HG02763 (cell line): ENCODE data around the gene PRPS2.

Experiments
- ATAC-seq: cut with Tn5 transposase; IDR thresholded peaks from one replicate; pipeline ENCODE4 v1.9.1; 2021; ENCODE audit warnings: mild to moderate bottlenecking, moderate library complexity; ENCODE audit not compliant: unreplicated experiment

The PRPS2 gene

DNA sequence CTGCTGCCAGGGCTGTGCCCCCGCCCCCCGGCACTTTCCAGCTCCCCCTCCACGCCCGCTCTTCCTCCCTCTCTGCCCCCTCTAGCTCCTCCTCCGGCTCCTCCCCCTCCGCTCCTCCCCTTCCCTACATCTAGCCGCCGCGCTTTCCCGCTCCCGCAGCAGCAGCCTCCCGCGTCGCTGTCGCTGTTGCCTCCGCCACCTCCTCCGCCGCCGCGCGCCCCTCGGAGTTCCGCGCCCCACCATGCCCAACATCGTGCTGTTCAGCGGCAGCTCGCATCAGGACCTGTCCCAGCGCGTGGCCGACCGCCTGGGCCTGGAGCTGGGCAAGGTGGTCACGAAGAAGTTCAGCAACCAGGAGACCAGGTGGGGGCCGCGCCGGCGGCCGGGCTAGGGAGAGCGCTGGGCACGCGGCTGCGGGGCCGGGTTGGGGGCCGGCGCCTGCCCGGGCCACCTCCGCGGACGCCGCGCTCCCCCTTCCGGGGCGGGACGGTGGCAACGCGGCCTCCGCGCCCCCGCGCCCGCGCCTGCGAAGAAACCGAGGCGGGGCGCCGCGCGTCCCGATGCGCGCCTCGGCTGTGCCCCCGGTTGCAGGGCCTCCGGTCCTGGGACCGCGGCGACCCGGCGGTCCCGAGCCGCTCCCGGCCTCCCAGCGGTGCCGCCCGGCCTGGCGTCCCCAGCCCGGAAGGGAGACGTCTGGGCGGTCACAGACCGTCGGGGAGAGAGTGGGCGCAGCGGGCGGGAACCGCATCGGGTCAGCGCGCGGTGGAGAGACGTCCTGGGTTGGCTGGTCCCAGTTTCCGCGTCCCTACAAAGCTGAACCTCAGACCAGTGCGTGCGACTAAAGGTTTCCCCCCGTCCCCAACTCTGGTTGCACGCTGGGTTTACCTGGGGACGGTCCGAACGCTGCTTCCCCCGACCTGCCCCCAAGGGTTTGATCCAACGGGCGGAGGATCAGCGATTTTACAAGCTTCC is at the start of gene PRPS2:
PRPS2 (plus strand) TSS at position 156 of the 972 bp plus-strand sequence; CDS start at position 242, 86 bp downstream.
- ATAC-seq, result peak; percentile 72

- ATAC-seq, result no peak
Measured at GRCh38 chrX:12741416-12741815, 49.8 kb upstream of the PRPS2 start.

DNA sequence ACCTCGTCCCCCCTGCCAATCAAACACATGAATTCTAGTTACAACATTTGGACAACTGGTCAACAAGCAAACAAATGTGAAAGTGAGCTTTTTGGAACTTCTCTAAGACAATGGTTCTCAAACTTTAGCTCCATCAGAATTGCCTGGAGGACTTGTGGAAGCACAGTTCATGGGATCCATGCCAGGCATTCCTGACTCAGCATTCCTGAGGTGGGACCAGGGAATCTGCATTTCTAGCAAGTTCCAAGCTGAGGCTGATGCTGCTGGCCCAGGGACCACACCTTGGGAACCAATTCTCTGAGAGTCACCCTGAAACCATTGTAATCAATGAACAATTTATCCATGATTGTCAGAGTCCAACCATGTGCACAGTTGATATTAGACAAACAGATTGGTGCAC is 43.8 kb upstream of the PRPS2 start:
- no peak for ATAC-seq

- ATAC-seq, result no peak
Measured at GRCh38 chrX:12751887-12752286, 39.3 kb upstream of the PRPS2 start.

- no peak for ATAC-seq
Measured at GRCh38 chrX:12753366-12753765, 37.8 kb upstream of the PRPS2 start.

GRCh38 chrX:12758291-12758690 is 32.9 kb upstream of the PRPS2 start:
- no peak for ATAC-seq

DNA sequence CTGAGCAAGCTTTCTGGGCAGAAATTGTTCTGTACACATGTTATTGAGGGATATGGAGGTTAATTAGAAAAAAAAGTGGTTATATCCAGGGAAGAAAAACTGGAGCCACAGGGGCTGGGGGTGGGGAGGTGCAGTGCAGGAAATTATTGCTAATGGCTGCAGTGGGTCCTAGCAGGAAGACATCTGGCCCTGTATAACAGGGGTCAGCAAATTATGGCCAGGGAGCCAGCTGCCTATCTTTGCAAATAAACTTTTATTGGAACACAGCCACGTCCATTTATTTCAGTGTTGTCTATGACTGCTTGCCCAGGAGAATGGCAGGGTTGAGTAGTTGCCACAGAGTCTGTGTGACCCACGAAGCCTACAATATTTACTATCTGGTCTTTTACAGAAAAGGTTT is 23.4 kb upstream of the PRPS2 start:
- no peak for ATAC-seq

GRCh38 chrX:12768491-12768890 is 22.7 kb upstream of the PRPS2 start:
- no peak for ATAC-seq

GRCh38 chrX:12770440-12770839 is 20.8 kb upstream of the PRPS2 start:
- ATAC-seq, result no peak

DNA sequence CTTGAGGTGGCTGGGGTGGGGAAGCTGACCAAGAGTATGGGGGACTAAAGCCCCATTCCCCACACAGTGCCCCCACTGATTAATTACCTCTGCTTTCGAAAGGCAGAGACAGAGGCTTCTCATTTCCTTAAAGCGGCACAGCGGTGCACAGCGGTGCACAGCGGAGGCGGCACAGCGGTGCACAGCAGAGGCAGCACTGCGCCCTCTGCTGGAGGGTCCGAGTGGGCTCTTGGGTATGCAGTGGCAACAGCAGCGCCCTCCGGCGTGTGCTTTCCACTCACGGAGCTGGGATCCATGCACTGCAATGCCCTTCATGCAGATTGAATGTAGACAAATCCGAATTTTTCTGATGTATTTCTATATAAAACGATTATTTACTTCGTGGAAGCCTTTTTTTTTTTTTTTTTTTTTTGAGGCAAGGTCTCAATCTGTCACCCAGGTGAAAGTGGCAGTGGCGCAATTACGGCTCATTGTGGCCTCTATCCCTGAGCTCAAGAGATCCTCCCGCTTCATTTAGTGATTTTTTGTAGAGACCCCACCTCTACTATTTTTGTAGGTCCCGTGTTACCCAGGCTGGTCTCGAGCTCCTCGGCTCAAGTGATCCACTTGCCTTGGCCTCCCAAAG is 19.7 kb upstream of the PRPS2 start:
- ATAC-seq, result peak; percentile 89

DNA sequence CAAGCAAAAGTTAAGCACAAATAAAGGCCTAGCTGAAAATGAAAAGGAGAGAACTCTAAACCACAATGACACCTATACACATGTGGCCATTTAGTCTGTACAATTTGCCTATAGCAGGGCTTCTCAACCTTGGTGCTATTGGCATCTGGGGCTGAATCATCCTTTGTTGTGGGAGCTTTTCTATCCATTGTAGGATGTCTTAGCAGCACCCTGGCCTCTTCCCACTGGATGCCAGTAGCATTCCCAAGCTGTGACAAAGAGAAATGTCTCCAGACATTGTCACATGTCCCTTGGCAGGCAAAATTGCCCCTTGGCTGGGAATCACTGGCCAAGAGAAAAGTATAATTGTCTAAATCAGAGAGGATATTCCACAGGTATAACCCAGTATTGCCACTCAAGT is 13.5 kb upstream of the PRPS2 start:
- no peak for ATAC-seq

DNA sequence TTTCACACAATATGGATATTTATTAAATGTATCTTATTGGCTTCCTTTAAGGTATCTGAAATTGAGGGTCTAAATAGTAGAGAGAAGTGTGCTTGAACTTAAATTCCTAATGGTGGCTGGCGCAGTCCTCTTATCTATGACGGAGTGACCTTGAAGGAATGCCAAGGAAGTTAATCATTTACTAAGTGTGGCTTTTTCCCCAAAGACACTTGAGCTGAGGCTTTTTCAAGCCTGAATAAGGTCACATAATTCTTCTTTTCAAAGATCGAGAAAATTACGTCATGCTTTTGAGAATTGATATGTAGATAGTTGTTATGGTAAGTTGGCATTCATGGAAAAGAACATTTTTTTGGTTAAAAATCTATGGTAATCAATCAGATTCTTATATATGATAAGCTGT is 11.7 kb upstream of the PRPS2 start:
- no peak for ATAC-seq

DNA sequence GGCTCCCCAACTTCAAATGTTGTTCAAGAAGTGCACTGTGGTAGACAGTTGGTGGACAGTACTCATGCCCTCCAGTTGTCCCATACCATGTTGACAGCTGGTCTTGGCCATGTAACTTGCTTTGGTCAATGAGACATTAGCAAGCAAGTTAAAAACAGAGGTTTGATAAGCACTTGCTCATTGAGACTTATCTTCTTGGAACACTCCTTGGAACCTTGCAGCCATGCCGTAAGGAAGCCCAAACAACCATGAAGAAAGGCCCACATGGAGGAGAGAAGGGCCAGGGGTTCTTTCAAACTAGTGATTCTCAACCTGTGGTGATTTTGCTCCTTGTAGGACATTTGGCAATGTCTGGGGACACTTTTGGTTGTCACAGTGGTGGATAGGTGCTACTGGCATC is 2.6 kb upstream of the PRPS2 start:
- no peak for ATAC-seq

GRCh38 chrX:12789976-12790375 is 1.2 kb upstream of the PRPS2 start:
- ATAC-seq, result no peak

GRCh38 chrX:12790885-12791256 is 341 bp upstream of the PRPS2 start:
- peak; percentile 24 for ATAC-seq

DNA sequence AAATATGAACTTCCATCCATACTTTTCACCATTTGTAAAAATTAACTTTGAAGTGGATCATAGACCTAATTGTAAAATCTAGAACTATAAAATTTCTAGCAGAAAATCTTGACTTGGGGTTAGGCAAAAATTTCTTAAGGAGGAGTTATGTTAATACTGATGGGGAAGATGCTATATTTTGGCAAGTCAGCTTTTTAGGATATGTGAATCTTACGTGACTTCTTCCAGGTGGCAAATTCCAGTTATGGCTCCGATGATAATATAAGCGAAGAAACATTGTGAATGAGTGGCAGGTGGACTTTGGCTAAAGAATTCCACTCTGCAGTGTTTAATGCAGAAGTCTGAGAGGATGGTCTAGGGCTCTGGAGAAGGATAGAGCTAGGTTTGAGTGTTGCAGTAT is 1.5 kb downstream of the PRPS2 start:
- ATAC-seq, result no peak

DNA sequence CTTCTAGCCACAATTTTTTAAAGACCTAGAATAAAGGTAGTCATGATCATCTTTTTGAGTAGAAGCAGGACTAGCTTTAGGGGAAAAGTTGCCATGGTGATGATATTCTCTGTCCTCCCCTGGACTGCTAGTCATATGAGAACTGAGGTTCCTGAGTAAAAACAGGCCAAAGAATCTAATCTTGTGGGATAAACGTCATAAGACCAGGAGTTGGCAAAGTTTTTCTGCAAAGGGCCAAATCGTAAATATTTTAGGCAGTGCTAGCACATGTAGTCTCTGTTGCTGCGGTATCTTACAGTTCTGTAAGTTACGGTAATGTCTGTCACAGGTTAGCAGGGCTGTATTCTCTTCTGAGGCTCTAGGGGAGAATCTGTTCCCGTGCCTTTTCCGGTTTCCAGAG is 3.4 kb downstream of the PRPS2 start:
- ATAC-seq, result no peak

DNA sequence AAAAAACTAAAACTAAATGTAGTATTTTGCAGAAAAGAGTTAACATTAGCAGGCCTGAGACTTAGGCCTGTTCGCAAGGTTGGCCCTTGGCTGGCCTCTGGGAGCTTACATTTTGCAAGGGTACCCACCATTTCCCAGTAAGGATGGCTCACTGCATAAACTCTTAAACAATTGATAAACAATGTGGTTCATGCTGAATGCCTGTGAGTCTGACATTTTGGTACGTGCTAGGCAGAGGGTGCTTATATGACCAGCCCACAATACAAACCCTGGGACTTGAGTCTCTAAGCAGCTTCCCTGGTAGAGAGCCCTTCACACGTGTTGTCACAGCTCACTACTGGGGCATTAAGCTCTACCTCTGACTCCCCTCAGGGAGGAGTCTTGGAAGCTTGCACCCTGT is 7.4 kb downstream of the PRPS2 start:
- no peak for ATAC-seq

DNA sequence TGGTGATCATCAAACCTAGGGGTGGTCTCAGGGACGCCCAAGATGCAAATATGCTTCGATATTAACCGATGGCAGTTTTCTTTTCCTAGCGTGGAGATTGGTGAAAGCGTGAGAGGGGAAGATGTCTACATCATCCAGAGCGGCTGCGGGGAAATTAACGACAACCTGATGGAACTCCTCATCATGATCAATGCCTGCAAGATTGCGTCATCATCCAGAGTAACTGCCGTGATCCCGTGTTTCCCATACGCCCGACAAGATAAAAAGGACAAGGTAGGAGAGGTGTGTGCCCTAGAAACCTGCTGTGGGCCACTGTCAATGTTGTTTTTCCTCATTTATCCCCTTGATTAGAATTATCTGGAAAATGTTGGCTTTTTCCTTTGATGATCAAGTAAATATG is 7.9 kb downstream of the PRPS2 start:
- no peak for ATAC-seq

GRCh38 chrX:12802741-12803140 is 11.5 kb downstream of the PRPS2 start:
- no peak for ATAC-seq

DNA sequence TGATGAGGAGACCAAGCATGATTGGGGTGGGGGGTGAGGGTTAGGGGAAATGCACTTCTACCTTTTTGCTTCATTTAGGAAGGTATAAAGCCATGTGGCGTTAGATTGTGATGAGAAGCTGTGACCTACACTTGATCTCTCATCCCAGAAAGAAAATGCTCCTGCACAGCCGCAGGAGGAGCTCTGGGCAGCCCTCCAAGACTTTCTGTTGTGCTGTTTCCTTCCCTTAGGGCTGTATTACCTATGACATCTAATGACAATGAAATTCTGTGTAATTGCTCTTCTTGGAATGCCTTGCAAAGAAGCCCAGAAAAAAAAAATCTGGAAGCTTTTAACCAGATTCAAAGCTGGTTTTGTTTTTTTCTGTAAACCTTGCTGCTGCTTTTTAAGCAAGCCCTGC is 13.4 kb downstream of the PRPS2 start:
- no peak for ATAC-seq

- ATAC-seq, result no peak
Measured at GRCh38 chrX:12805333-12805732, 14.1 kb downstream of the PRPS2 start.
